HG02798 (cell line): ENCODE data around the gene ADIG.
A peak's percentile ranks its signal among the peaks of the same experiment; 100 is the strongest.

ENCODE experiments used
- ATAC-seq: cut with Tn5 transposase; IDR thresholded peaks from one replicate; pipeline ENCODE4 v1.9.1; 2021; ENCODE audit warnings: mild to moderate bottlenecking; ENCODE audit not compliant: unreplicated experiment, poor library complexity

Gene ADIG

GRCh38 chr20:38628580-38629470, 47.8 kb downstream of the ADIG start:
- no peak for ATAC-seq

- ATAC-seq = no peak
Measured at GRCh38 chr20:38629979-38630378, 49.0 kb downstream of the ADIG start.

GRCh38 chr20:38630727-38631126, 49.7 kb downstream of the ADIG start:
- ATAC-seq = no peak

GRCh38 chr20:38631155-38632022, 50.4 kb downstream of the ADIG start:
- ATAC-seq = no peak

GRCh38 chr20:38633577-38634093, 52.6 kb downstream of the ADIG start:
- peak; percentile 75 for ATAC-seq

- ATAC-seq = no peak
Measured at GRCh38 chr20:38635721-38636288, 54.8 kb downstream of the ADIG start.
